ENCODE results near the gene LGR6. TPM values are rescaled to one million over a fixed set of nuclear protein-coding genes. Genes with fewer than 3 reads are reported as not detected.

LGR6 gene
- total RNA-seq, 4 donors from 2014 or later = 0.12 to 2.8 (median 0.48) TPM

DNA sequence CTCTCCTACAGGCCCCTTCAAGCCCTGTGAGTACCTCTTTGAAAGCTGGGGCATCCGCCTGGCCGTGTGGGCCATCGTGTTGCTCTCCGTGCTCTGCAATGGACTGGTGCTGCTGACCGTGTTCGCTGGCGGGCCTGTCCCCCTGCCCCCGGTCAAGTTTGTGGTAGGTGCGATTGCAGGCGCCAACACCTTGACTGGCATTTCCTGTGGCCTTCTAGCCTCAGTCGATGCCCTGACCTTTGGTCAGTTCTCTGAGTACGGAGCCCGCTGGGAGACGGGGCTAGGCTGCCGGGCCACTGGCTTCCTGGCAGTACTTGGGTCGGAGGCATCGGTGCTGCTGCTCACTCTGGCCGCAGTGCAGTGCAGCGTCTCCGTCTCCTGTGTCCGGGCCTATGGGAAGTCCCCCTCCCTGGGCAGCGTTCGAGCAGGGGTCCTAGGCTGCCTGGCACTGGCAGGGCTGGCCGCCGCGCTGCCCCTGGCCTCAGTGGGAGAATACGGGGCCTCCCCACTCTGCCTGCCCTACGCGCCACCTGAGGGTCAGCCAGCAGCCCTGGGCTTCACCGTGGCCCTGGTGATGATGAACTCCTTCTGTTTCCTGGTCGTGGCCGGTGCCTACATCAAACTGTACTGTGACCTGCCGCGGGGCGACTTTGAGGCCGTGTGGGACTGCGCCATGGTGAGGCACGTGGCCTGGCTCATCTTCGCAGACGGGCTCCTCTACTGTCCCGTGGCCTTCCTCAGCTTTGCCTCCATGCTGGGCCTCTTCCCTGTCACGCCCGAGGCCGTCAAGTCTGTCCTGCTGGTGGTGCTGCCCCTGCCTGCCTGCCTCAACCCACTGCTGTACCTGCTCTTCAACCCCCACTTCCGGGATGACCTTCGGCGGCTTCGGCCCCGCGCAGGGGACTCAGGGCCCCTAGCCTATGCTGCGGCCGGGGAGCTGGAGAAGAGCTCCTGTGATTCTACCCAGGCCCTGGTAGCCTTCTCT lies 124.6 kb downstream of the LGR6 start:
- 60 to 90% methylated on average over 4 to 6 of the region's 52 CpGs for WGBS, 2 donors (ENCODE audit: low coverage in 1 of 2)
- Histone ChIP-seq H3K36me3 (no peaks in the 10 kb centered on the region), H3K27me3 (peaks cover 25% of the 10 kb centered on the region), H3K4me3 (no peak overlapping the region), H3K27ac (no peak overlapping the region), H3K4me1 (no peaks in the 10 kb centered on the region), H3K9me3 (no peaks in the 10 kb centered on the region)
- TF ChIP-seq, protein P1, sequence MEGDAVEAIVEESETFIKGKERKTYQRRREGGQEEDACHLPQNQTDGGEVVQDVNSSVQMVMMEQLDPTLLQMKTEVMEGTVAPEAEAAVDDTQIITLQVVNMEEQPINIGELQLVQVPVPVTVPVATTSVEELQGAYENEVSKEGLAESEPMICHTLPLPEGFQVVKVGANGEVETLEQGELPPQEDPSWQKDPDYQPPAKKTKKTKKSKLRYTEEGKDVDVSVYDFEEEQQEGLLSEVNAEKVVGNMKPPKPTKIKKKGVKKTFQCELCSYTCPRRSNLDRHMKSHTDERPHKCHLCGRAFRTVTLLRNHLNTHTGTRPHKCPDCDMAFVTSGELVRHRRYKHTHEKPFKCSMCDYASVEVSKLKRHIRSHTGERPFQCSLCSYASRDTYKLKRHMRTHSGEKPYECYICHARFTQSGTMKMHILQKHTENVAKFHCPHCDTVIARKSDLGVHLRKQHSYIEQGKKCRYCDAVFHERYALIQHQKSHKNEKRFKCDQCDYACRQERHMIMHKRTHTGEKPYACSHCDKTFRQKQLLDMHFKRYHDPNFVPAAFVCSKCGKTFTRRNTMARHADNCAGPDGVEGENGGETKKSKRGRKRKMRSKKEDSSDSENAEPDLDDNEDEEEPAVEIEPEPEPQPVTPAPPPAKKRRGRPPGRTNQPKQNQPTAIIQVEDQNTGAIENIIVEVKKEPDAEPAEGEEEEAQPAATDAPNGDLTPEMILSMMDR (IDR thresholded peaks at IDR 0.05) = no peak
- TF ChIP-seq POLR2AphosphoS5 (IDR thresholded peaks at IDR 0.05) (no peak), POLR2A (IDR thresholded peaks at IDR 0.05) (no peak), EP300 (IDR thresholded peaks at IDR 0.05) (no peak)
- no peak for ATAC-seq

DNA sequence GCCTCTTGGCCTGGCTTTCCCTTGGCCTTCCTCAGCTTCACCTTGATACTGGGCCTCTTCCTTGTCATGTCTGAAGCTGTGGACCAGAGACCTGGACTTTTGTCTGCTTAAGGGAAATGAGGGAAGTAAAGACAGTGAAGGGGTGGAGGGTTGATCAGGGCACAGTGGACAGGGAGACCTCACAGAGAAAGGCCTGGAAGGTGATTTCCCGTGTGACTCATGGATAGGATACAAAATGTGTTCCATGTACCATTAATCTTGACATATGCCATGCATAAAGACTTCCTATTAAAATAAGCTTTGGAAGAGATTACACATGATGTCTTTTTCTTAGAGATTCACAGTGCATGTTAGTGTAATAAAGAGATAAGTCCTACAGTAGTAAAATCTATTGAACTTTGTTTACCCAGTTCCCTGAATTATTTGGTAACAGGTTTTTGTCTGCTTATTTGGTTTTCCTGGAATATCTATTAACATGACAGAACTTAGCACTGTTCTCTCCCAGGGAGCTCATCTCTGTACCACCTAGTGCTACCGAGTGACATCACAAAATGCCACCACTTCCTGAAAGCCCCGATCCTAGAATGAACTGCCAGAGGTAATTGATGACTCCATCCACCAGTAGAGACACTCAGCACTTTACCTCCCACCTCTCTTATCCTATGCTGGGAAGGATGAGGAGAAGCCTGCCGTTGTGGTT lies 125.9 kb downstream of the LGR6 start:
- H3K36me3 ChIP-seq = no peaks in the 10 kb centered on the region
- 66 to 81% methylated on average over 2 to 3 of the region's 4 CpGs for WGBS, 2 donors (ENCODE audit: low coverage in 1 of 2)
- peaks cover 21% of the 10 kb centered on the region for H3K27me3 ChIP-seq
- ATAC-seq = no peak
- TF ChIP-seq POLR2AphosphoS5 (IDR thresholded peaks at IDR 0.05) (no peak), POLR2A (IDR thresholded peaks at IDR 0.05) (no peak), EP300 (IDR thresholded peaks at IDR 0.05) (no peak)
- TF ChIP-seq, protein P1 (IDR thresholded peaks at IDR 0.05) = no peak
- H3K4me1 ChIP-seq = no peaks in the 10 kb centered on the region
- H3K4me3 ChIP-seq = no peak overlapping the region
- no peak overlapping the region for H3K27ac ChIP-seq
- no peaks in the 10 kb centered on the region for H3K9me3 ChIP-seq

DNA sequence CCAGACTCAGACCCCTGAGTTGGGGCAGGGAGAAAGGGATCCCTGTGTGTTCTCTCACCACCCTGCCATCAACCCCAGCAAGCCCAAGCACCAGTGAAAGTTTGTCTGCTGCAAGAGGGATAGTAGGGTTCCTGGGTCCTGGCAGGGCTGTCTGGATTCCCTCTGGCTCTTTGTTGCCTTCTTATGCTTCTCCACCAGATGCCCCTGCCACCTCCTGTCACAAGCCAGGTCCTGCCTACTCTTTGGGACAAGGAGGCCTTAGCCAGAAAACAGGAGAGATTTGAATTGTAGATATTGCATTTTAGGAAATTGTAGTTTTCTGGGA lies 126.4 kb downstream of the LGR6 start:
- H3K27ac ChIP-seq = no peak overlapping the region
- peaks cover 16% of the 10 kb centered on the region for H3K27me3 ChIP-seq
- no peak overlapping the region for H3K4me3 ChIP-seq
- no peaks in the 10 kb centered on the region for H3K9me3 ChIP-seq
- H3K36me3 ChIP-seq = no peaks in the 10 kb centered on the region
- H3K4me1 ChIP-seq = no peaks in the 10 kb centered on the region
- ATAC-seq = no peak
- TF ChIP-seq POLR2A (IDR thresholded peaks at IDR 0.05) (no peak), EP300 (IDR thresholded peaks at IDR 0.05) (no peak), POLR2AphosphoS5 (IDR thresholded peaks at IDR 0.05) (no peak)
- TF ChIP-seq, protein P1 (IDR thresholded peaks at IDR 0.05) = no peak

DNA sequence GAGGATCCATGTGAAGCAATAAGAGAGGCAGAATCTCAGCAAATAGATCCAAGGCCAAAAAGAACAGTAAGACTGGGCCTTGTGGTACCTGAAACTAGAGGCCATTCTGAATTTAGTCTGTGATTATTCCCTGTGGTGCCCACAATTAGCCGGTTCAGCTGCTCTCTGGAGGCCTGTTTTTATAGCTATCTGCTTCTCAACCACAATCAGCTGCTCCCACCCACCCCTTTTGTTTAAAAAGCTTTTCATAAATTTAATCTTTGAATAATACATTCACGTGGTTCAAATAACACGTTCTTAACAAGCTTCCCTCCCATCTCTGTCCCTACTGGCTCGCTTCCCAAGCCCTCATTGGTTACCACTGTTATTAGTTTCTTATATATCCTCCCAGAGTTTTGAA lies 130.1 kb downstream of the LGR6 start:
- Histone ChIP-seq H3K9me3 (no peaks in the 10 kb centered on the region), H3K36me3 (no peaks in the 10 kb centered on the region), H3K27ac (no peak overlapping the region), H3K27me3 (peaks cover 3% of the 10 kb centered on the region), H3K4me3 (no peak overlapping the region), H3K4me1 (no peaks in the 10 kb centered on the region)
- ATAC-seq = no peak
- no peak for TF ChIP-seq EP300 (IDR thresholded peaks at IDR 0.05)
- no peak for TF ChIP-seq POLR2AphosphoS5 (IDR thresholded peaks at IDR 0.05)
- TF ChIP-seq POLR2A (IDR thresholded peaks at IDR 0.05) = no peak
- TF ChIP-seq, protein P1 (IDR thresholded peaks at IDR 0.05) = no peak
- 76 to 88% methylated on average over 4 of the region's 4 CpGs for WGBS, 2 donors (ENCODE audit: low coverage in 1 of 2)

Data from gastroesophageal sphincter (tissue), 4 donors.